ENCODE data around the gene TCERG1L.

The TCERG1L gene

GRCh38 chr10:131165092-131165491 is 146.4 kb downstream of the TCERG1L start:
- no peak for TF ChIP-seq CTCF (IDR thresholded peaks at IDR 0.05)

GRCh38 chr10:131162866-131163843 is 148.4 kb downstream of the TCERG1L start:
- TF ChIP-seq CTCF (IDR thresholded peaks at IDR 0.05) = no peak

- no peak for TF ChIP-seq CTCF (IDR thresholded peaks at IDR 0.05)
Observed at GRCh38 chr10:131162211-131162610, 149.3 kb downstream of the TCERG1L start.

GRCh38 chr10:131161087-131161486 is 150.4 kb downstream of the TCERG1L start:
- no peak for TF ChIP-seq CTCF (IDR thresholded peaks at IDR 0.05)

- TF ChIP-seq CTCF (IDR thresholded peaks at IDR 0.05) = no peak
Observed at GRCh38 chr10:131160219-131160875, 151.2 kb downstream of the TCERG1L start.

GRCh38 chr10:131159771-131160170 is 151.8 kb downstream of the TCERG1L start:
- no peak for TF ChIP-seq CTCF (IDR thresholded peaks at IDR 0.05)

GRCh38 chr10:131158695-131159094 is 152.8 kb downstream of the TCERG1L start:
- TF ChIP-seq CTCF (IDR thresholded peaks at IDR 0.05) = no peak

Measured in LNCAP (cell line).